ENCODE results near the gene WDR45. TPM values are rescaled to one million over a fixed set of nuclear protein-coding genes. Genes with fewer than 3 reads are reported as not detected.

Gene WDR45
- total and polyA plus RNA-seq, 2 experiments from 2014 or later: 28.8 to 36.2 TPM

DNA sequence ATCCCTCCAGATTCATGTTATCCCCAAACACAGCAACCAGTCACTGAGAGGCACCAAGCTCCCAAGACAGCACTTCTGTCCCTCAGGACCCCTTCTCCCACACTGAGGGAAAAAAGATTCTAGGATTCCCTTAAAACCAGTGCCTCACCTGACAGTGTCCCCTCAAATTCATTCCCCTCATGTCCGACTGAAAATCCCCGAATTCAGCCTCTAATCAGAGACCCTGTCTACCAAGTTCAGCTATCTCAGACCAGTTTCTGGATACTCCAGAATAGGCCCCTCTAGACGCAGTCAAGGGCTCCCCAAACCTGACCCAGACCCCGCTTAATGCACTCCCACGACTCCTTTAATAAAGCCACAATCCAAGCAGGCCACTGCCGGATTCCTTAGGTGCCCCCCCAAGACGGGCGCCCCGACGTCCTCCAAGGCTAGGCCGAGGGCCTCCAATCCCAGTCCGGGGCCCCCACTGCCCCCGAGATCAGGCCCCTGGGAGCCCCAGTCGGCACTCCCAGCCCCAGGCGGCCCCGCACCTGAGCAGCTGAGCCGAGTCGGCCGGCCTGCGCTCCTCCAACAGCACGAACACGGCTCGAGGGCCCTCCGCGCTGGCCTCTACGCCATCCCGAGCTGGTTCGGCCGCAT lies 37.0 kb downstream of the WDR45 start:
- DNase-seq (ENCODE audit: low spot score) (no peak), ATAC-seq (no peak)
- no peaks in the 10 kb centered on the region; the same call in 2 of the 3 replicates for H3K9me3 Mint-ChIP-seq
- H3K9me2 ChIP-seq (ENCODE audit: insufficient read depth): no peaks in the 10 kb centered on the region
- peak overlapping the region; percentile 77 for H3K4me3 ChIP-seq
- no peaks in the 10 kb centered on the region for H4K20me1 ChIP-seq (replicated peaks; ENCODE audit: insufficient read depth)
- TF ChIP-seq CREB1 (CRISPR knock-in tag; IDR thresholded peaks at IDR 0.05; ENCODE audit: low read depth) (no peak), ZNF114 (CRISPR knock-in tag; IDR thresholded peaks at IDR 0.05) (no peak), NANOG (IDR thresholded peaks at IDR 0.05; ENCODE audit: borderline replicate concordance) (no peak), JUNB (IDR thresholded peaks at IDR 0.05; ENCODE audit: unreplicated experiment) (no peak), STAT1 (IDR thresholded peaks at IDR 0.05; ENCODE audit: unreplicated experiment) (no peak), EZH2phosphoT487 (IDR thresholded peaks at IDR 0.05; ENCODE audit: unreplicated experiment) (no peak), EZH2 (IDR thresholded peaks at IDR 0.05; ENCODE audit: low read depth, unreplicated experiment) (no peak), ZNF331 (CRISPR knock-in tag; IDR thresholded peaks at IDR 0.05; ENCODE audit: low read depth) (no peak), POLR2AphosphoS5 (IDR thresholded peaks at IDR 0.05; ENCODE audit: low read depth) (no peak)
- TF ChIP-seq, protein P1, sequence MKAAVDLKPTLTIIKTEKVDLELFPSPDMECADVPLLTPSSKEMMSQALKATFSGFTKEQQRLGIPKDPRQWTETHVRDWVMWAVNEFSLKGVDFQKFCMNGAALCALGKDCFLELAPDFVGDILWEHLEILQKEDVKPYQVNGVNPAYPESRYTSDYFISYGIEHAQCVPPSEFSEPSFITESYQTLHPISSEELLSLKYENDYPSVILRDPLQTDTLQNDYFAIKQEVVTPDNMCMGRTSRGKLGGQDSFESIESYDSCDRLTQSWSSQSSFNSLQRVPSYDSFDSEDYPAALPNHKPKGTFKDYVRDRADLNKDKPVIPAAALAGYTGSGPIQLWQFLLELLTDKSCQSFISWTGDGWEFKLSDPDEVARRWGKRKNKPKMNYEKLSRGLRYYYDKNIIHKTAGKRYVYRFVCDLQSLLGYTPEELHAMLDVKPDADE (IDR thresholded peaks at IDR 0.05): no peak
- TF ChIP-seq, protein P2, sequence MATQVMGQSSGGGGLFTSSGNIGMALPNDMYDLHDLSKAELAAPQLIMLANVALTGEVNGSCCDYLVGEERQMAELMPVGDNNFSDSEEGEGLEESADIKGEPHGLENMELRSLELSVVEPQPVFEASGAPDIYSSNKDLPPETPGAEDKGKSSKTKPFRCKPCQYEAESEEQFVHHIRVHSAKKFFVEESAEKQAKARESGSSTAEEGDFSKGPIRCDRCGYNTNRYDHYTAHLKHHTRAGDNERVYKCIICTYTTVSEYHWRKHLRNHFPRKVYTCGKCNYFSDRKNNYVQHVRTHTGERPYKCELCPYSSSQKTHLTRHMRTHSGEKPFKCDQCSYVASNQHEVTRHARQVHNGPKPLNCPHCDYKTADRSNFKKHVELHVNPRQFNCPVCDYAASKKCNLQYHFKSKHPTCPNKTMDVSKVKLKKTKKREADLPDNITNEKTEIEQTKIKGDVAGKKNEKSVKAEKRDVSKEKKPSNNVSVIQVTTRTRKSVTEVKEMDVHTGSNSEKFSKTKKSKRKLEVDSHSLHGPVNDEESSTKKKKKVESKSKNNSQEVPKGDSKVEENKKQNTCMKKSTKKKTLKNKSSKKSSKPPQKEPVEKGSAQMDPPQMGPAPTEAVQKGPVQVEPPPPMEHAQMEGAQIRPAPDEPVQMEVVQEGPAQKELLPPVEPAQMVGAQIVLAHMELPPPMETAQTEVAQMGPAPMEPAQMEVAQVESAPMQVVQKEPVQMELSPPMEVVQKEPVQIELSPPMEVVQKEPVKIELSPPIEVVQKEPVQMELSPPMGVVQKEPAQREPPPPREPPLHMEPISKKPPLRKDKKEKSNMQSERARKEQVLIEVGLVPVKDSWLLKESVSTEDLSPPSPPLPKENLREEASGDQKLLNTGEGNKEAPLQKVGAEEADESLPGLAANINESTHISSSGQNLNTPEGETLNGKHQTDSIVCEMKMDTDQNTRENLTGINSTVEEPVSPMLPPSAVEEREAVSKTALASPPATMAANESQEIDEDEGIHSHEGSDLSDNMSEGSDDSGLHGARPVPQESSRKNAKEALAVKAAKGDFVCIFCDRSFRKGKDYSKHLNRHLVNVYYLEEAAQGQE (IDR thresholded peaks at IDR 0.05; ENCODE audit: unreplicated experiment): no peak
- TF ChIP-seq, protein P3, sequence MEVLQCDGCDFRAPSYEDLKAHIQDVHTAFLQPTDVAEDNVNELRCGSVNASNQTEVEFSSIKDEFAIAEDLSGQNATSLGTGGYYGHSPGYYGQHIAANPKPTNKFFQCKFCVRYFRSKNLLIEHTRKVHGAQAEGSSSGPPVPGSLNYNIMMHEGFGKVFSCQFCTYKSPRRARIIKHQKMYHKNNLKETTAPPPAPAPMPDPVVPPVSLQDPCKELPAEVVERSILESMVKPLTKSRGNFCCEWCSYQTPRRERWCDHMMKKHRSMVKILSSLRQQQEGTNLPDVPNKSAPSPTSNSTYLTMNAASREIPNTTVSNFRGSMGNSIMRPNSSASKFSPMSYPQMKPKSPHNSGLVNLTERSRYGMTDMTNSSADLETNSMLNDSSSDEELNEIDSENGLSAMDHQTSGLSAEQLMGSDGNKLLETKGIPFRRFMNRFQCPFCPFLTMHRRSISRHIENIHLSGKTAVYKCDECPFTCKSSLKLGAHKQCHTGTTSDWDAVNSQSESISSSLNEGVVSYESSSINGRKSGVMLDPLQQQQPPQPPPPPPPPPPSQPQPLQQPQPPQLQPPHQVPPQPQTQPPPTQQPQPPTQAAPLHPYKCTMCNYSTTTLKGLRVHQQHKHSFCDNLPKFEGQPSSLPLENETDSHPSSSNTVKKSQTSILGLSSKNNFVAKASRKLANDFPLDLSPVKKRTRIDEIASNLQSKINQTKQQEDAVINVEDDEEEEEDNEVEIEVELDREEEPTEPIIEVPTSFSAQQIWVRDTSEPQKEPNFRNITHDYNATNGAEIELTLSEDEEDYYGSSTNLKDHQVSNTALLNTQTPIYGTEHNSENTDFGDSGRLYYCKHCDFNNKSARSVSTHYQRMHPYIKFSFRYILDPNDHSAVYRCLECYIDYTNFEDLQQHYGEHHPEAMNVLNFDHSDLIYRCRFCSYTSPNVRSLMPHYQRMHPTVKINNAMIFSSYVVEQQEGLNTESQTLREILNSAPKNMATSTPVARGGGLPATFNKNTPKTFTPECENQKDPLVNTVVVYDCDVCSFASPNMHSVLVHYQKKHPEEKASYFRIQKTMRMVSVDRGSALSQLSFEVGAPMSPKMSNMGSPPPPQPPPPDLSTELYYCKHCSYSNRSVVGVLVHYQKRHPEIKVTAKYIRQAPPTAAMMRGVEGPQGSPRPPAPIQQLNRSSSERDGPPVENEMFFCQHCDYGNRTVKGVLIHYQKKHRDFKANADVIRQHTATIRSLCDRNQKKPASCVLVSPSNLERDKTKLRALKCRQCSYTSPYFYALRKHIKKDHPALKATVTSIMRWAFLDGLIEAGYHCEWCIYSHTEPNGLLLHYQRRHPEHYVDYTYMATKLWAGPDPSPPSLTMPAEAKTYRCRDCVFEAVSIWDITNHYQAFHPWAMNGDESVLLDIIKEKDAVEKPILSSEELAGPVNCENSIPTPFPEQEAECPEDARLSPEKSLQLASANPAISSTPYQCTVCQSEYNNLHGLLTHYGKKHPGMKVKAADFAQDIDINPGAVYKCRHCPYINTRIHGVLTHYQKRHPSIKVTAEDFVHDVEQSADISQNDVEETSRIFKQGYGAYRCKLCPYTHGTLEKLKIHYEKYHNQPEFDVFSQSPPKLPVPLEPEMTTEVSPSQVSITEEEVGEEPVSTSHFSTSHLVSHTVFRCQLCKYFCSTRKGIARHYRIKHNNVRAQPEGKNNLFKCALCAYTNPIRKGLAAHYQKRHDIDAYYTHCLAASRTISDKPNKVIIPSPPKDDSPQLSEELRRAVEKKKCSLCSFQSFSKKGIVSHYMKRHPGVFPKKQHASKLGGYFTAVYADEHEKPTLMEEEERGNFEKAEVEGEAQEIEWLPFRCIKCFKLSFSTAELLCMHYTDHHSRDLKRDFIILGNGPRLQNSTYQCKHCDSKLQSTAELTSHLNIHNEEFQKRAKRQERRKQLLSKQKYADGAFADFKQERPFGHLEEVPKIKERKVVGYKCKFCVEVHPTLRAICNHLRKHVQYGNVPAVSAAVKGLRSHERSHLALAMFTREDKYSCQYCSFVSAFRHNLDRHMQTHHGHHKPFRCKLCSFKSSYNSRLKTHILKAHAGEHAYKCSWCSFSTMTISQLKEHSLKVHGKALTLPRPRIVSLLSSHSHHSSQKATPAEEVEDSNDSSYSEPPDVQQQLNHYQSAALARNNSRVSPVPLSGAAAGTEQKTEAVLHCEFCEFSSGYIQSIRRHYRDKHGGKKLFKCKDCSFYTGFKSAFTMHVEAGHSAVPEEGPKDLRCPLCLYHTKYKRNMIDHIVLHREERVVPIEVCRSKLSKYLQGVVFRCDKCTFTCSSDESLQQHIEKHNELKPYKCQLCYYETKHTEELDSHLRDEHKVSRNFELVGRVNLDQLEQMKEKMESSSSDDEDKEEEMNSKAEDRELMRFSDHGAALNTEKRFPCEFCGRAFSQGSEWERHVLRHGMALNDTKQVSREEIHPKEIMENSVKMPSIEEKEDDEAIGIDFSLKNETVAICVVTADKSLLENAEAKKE (CRISPR knock-in tag; IDR thresholded peaks at IDR 0.05): no peak
- TF ChIP-seq, protein P4, sequence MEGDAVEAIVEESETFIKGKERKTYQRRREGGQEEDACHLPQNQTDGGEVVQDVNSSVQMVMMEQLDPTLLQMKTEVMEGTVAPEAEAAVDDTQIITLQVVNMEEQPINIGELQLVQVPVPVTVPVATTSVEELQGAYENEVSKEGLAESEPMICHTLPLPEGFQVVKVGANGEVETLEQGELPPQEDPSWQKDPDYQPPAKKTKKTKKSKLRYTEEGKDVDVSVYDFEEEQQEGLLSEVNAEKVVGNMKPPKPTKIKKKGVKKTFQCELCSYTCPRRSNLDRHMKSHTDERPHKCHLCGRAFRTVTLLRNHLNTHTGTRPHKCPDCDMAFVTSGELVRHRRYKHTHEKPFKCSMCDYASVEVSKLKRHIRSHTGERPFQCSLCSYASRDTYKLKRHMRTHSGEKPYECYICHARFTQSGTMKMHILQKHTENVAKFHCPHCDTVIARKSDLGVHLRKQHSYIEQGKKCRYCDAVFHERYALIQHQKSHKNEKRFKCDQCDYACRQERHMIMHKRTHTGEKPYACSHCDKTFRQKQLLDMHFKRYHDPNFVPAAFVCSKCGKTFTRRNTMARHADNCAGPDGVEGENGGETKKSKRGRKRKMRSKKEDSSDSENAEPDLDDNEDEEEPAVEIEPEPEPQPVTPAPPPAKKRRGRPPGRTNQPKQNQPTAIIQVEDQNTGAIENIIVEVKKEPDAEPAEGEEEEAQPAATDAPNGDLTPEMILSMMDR (conservative IDR thresholded peaks at IDR 0.05; ENCODE audit: low read depth in 2 of 2): no peak
- peak overlapping the region; percentile 97 for H3K27ac Mint-ChIP-seq
- H3K36me3 Mint-ChIP-seq (ENCODE audit: low read depth): peaks cover 25% of the 10 kb centered on the region
- no peaks in the 10 kb centered on the region for H3F3A ChIP-seq (replicated peaks; ENCODE audit: low read depth)
- H2AFZ ChIP-seq: no peak overlapping the region
- peak overlapping the region; percentile 74 for H3K4me2 ChIP-seq
- H3K36me3 ChIP-seq (ENCODE audit: insufficient read depth): peaks cover 11% of the 10 kb centered on the region; the same call in 1 of the 2 replicates
- H3K79me2 ChIP-seq (replicated peaks; ENCODE audit: insufficient read depth): peaks cover 34% of the 10 kb centered on the region
- H3K4me1 Mint-ChIP-seq: peaks cover 27% of the 10 kb centered on the region
- no peaks in the 10 kb centered on the region for H3K27me3 ChIP-seq (ENCODE audit: insufficient read depth)
- peak overlapping the region; percentile 96 for H3K4me3 Mint-ChIP-seq
- peak overlapping the region; percentile 94 for H3K27ac ChIP-seq (ENCODE audit: low read depth)
- H3K27me3 Mint-ChIP-seq (ENCODE audit: insufficient read depth, low read depth, poor library complexity): peaks cover 22% of the 10 kb centered on the region
- H3K4me1 ChIP-seq (ENCODE audit: insufficient read depth): peaks cover 4% of the 10 kb centered on the region
